ENCODE measurements around the gene AMHR2. TPM values are rescaled to one million over a fixed set of nuclear protein-coding genes. Genes with fewer than 3 reads are reported as not detected.

The AMHR2 gene
- total and polyA plus RNA-seq, 2 of the 4 experiments (the other 2 are of a cell fraction) = not detected

GRCh38 chr12:53418221-53418620 is 5.4 kb upstream of the AMHR2 start:
- peaks cover 10% of the 10 kb centered on the region for H3K4me1 ChIP-seq (ENCODE audit: control insufficient read depth, insufficient read depth, low read length)
- H3K9me1 ChIP-seq (ENCODE audit: insufficient read depth, low read length) = 0 out of 2 replicates have a peak, but pooled peaks cover 4% of the 10 kb centered on the region
- ChIA-PET POLR2A (ENCODE audit: unreplicated experiment) (interaction anchor here (0.5 kb wide), 1 partner anchor 35 kb away, joined by 4 read pairs; no protein-coding TSS in a partner anchor), CTCF (interaction anchor here (1.4 kb wide), 1 partner anchor 66 kb away, joined by 5 read pairs; no protein-coding TSS in a partner anchor)
- TF ChIP-seq RFX5 (IDR thresholded peaks at IDR 0.05; ENCODE audit: low read depth, low read length) = no peak
- no peak for TF ChIP-seq RCOR1 (IDR thresholded peaks at IDR 0.05; ENCODE audit: insufficient replicate concordance, low read length)
- TF ChIP-seq BHLHE40 (IDR thresholded peaks at IDR 0.05; ENCODE audit: low read depth, low read length) = no peak
- no peak for TF ChIP-seq MAZ (IDR thresholded peaks at IDR 0.05; ENCODE audit: borderline replicate concordance, low read depth, low read length)
- no peak for TF ChIP-seq CEBPB (IDR thresholded peaks at IDR 0.05; ENCODE audit: low read depth, low read length)
- TF ChIP-seq, protein P1, sequence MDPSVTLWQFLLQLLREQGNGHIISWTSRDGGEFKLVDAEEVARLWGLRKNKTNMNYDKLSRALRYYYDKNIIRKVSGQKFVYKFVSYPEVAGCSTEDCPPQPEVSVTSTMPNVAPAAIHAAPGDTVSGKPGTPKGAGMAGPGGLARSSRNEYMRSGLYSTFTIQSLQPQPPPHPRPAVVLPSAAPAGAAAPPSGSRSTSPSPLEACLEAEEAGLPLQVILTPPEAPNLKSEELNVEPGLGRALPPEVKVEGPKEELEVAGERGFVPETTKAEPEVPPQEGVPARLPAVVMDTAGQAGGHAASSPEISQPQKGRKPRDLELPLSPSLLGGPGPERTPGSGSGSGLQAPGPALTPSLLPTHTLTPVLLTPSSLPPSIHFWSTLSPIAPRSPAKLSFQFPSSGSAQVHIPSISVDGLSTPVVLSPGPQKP (IDR thresholded peaks at IDR 0.05; ENCODE audit: borderline replicate concordance, low read depth, low read length) = no peak
- TF ChIP-seq POLR2A (IDR thresholded peaks at IDR 0.05; ENCODE audit: low read depth, low read length) = no peak
- no peak for TF ChIP-seq CHD1 (IDR thresholded peaks at IDR 0.05; ENCODE audit: low read depth, low read length)
- no peak for TF ChIP-seq USF2 (IDR thresholded peaks at IDR 0.05; ENCODE audit: low read depth, low read length)
- no peak for TF ChIP-seq FOS (IDR thresholded peaks at IDR 0.05; ENCODE audit: low read depth, low read length)
- TF ChIP-seq CTCF (conservative IDR thresholded peaks at IDR 0.05; ENCODE audit: low read depth, low read length) = no peak
- TF ChIP-seq MAFK (IDR thresholded peaks at IDR 0.05; ENCODE audit: low read depth, low read length) = no peak
- TF ChIP-seq MXI1 (IDR thresholded peaks at IDR 0.05; ENCODE audit: borderline replicate concordance, low read depth, low read length) = no peak
- TF ChIP-seq SMC3 (IDR thresholded peaks at IDR 0.05; ENCODE audit: low read depth, low read length) = no peak
- no peak for TF ChIP-seq RAD21 (IDR thresholded peaks at IDR 0.05; ENCODE audit: low read length)
- TF ChIP-seq NFE2L2 (IDR thresholded peaks at IDR 0.05; ENCODE audit: low read depth, low read length) = no peak
- no peak overlapping the region for H4K91ac ChIP-seq (ENCODE audit: insufficient read depth, low read depth, low read length)
- H4K8ac ChIP-seq (ENCODE audit: low read depth in 2 of 2, low read length in 2 of 2) = no peak overlapping the region
- H2AK9ac ChIP-seq (replicated peaks; ENCODE audit: low read depth, low read length, poor library complexity) = no peak overlapping the region
- H3K56ac ChIP-seq (ENCODE audit: extremely low read depth, insufficient read depth, low read length) = no peak overlapping the region
- no peak overlapping the region for H2AFZ ChIP-seq (replicated peaks; ENCODE audit: low read length, poor library complexity)
- no peak overlapping the region for H2BK15ac ChIP-seq (ENCODE audit: low read depth, low read length)
- no peak overlapping the region for H3K9ac ChIP-seq (ENCODE audit: low read depth, low read length)
- 0 out of 2 replicates have a peak, but pooled peaks cover 1% of the 10 kb centered on the region for H3K36me3 ChIP-seq (ENCODE audit: control insufficient read depth, insufficient read depth, low read length)
- intact Hi-C loops (cut with micrococcal nuclease) = no loop called here
- H3K4me2 ChIP-seq (ENCODE audit: low read depth, low read length) = no peak overlapping the region
- H3K79me1 ChIP-seq (ENCODE audit: low read depth in 1 of 2, low read length in 2 of 2) = peaks cover 0 to 3% of the 10 kb centered on the region in 2 experiments; a peak in 1 of 4 replicates
- dilution Hi-C loops (cut with HindIII; ENCODE audit: low sequenced_read_pairs, unreplicated experiment) = no loop called here
- DNase-seq = no peak
- H3K14ac ChIP-seq (replicated peaks; ENCODE audit: low read depth, low read length) = no peak overlapping the region
- H2BK120ac ChIP-seq (ENCODE audit: low read depth, low read length) = no peak overlapping the region
- H3K4me3 ChIP-seq (ENCODE audit: insufficient read depth, low read depth, low read length) = no peak overlapping the region
- no peak overlapping the region for H3K18ac ChIP-seq (ENCODE audit: low read depth, low read length)
- no peak for ATAC-seq (ENCODE audit: low read depth)
- in situ Hi-C loops (cut with MboI; ENCODE audit: low sequenced_read_pairs) = loop anchor here (5.0 kb wide), 1 partner anchor 61 kb away; no protein-coding TSS in a partner anchor
- H3K9me3 ChIP-seq (ENCODE audit: control insufficient read depth, insufficient read depth, low read length) = no peaks in the 10 kb centered on the region
- H2AK5ac ChIP-seq (ENCODE audit: low read depth, low read length) = no peak overlapping the region
- no peak overlapping the region for H3K27ac ChIP-seq (ENCODE audit: insufficient read depth, low read length)
- H2BK20ac ChIP-seq (ENCODE audit: low read depth, low read length) = no peak overlapping the region
- no peak overlapping the region for H2BK5ac ChIP-seq (ENCODE audit: low read depth, low read length, poor library complexity, severe bottlenecking)
- no peaks in the 10 kb centered on the region for H3K27me3 ChIP-seq (ENCODE audit: control insufficient read depth, insufficient read depth, low read length)
- no CpG with 5 or more reads among the region's 3 CpGs for WGBS, 2 experiments (ENCODE audit: extremely low coverage in 2 of 2, insufficient read length in 1 of 2)
- no peak overlapping the region for H3K4ac ChIP-seq (ENCODE audit: low read depth, low read length)
- no TSS peak for BruUV-seq (replicated peaks)
- H3K23ac ChIP-seq (ENCODE audit: low read depth, low read length) = no peak overlapping the region
- H4K5ac ChIP-seq (ENCODE audit: low read depth, low read length) = no peak overlapping the region
- no peaks in the 10 kb centered on the region for H4K20me1 ChIP-seq (ENCODE audit: insufficient read depth, low read length)

Measured in IMR-90 (cell line).